ENCODE data around the gene KIF13A.
"Not testable (repeated sequence)": the region's sequence is repeated elsewhere in the genome, so short reads cannot be mapped to it uniquely, and the experiment has no call there.

The KIF13A gene

DNA sequence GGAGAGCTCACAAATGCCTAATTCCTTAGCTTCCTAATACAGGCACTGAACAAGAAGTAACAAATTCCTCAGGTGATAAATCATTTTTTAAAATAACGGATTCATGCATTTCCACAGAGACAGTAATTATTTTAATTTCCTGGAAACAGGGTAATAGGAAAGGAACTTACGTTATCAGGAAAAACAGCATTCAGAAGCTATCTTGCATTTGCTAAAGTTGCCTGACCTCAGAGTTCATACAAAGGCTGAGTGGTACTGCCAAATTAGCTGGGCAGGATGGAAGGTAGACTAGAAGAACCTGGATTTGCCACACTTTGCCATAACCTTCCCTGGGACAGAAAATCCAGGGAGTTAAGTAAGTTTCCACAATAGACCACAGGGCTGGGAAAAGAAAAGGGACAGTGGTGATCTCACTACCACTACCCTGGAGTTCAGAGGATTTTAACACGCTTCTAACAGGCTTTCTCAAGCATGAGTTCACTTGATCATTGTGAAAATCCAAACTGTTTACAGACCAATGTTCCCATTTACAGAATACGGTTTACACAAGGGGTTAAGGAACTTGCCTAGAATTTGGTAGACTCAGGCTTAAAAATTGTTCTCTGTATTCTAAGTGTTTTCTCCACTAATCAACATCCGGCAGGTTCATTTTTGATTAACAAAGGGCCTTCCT, 57.0 kb downstream of the KIF13A start:
- Mint-ChIP-seq H3K4me1 (ENCODE audit: low read depth in 2 of 2) (no peaks in the 10 kb centered on the region), H3K4me3 (no peak overlapping the region)
- DNase-seq: no peak

DNA sequence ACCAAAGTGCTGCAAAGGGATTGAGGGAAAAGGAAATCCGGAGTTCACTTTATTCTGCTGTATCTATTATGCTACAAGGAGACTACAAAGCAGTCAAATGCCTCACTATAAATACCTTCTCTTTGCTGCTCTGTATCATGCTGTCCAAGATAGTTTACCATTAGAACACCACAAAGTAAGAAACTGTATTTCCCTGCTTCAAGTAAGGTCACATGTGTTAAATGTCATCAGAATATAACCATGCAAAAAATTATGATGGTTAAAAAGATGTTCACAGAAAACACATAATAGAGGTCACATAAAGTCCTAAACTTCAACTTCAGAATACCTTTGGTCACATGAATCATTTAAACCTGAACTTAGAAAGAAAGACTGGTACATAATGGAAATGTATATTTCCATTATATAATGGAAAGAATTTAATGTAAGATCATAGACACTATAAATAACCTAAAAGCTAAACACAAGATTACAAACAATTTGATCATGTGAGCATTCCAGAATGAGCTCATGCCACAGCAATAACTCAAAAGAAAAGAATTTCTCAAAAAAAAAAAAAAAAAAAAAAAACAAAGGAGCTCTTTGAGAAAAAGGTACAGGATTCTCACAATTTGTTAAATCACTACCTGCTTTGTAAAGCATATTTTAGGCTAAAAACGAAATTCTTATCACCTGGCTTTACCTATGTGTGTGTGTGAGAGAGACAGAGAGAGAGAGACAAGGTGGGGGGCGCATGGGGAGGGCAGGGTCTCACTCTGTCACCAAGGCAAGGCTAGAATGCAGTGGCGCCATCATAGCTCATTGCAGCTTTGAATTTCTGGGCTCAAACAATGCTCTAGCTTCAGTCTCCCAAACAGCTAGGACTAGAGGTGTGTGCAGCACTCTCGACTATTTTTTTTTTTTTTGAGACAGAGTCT, 58.7 kb downstream of the KIF13A start:
- Mint-ChIP-seq H3K9me3 (no peaks in the 10 kb centered on the region), H3K27ac (no peak overlapping the region), H3K36me3 (ENCODE audit: insufficient read depth) (no peaks in the 10 kb centered on the region), H3K4me3 (no peak overlapping the region), H3K27me3 (peaks cover 26 to 36% of the 10 kb centered on the region in 2 donors), H3K4me1 (ENCODE audit: low read depth in 2 of 2) (no peaks in the 10 kb centered on the region)
- no peak for ATAC-seq (replicated peaks)
- DNase-seq: no peak

More for the DNA sequence above, 57.0 kb downstream of the KIF13A start:
- Mint-ChIP-seq H3K36me3 (ENCODE audit: insufficient read depth) (no peaks in the 10 kb centered on the region), H3K27ac (no peak overlapping the region), H3K27me3 (peaks cover 26 to 35% of the 10 kb centered on the region in 2 donors), H3K9me3 (no peaks in the 10 kb centered on the region)
- ATAC-seq (replicated peaks): no peak

DNA sequence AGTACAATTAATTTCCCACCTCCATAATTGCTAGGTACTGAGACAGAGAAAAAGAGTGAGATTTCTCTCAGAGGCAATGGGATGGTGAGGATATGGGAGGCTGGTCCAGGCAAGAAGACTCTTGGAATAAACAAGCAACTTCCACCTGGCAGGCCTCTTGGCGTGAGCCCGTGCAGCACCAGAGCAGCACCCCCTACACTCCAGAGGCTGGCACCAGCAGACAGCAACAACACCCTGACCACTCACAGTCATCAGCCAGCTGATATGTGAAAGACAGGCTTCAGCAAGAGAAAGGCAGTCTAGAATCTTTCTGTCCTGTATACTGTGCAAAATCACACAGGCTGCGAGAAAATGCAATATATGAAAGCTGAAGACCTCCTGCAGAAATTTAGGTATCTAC, 59.7 kb downstream of the KIF13A start:
- peaks cover 24 to 35% of the 10 kb centered on the region in 2 donors for H3K27me3 Mint-ChIP-seq
- DNase-seq (no peak), ATAC-seq (replicated peaks) (no peak)
- H3K36me3 Mint-ChIP-seq (ENCODE audit: insufficient read depth): no peaks in the 10 kb centered on the region
- no peaks in the 10 kb centered on the region for H3K9me3 Mint-ChIP-seq
- H3K4me3 Mint-ChIP-seq: no peak overlapping the region
- no peaks in the 10 kb centered on the region for H3K4me1 Mint-ChIP-seq (ENCODE audit: low read depth in 2 of 2)
- no peak overlapping the region for H3K27ac Mint-ChIP-seq

DNA sequence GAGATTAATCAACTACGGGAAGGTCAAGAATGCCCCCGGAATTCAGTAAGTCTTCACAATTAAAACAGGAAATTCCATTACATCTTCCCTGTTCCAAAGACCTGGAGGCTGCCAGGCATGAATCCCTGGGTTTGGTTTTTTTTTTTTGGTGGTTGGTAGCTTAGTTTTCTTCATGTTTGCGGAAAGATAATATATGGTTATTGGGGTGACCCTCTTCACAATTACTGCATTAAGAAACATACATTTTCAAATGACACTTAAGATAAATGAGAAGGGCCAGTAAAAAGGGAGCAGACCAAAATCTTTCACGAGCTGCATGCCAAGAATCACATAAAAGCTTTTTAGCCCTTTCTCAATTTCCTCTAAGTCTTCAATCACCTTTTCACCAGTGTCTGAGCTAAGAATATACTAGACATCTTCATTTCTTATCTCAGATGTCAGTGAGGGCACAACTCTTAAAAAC, 64.0 kb downstream of the KIF13A start:
- H3K9me3 Mint-ChIP-seq: no peaks in the 10 kb centered on the region

DNA sequence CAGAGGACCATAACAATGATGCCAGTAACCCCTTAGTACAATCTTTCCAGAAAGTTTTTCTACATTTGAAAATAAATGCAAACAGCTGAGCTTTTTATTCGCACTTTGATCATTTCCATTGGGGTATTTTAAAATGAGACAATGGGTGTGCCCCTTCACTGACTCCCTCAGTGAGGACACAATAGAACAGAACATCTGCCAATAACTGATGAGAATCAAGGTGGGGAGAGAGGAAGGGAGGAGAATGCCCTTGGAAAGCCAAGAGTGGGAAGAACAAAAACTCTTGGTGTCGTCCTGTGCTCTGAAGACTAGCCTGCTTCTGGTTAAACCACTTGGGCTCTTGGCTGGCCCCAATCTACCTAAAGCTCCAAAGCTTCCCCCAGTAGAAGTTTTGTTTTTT, 66.0 kb downstream of the KIF13A start:
- H3K4me1 Mint-ChIP-seq (ENCODE audit: low read depth in 2 of 2): no peaks in the 10 kb centered on the region
- ATAC-seq (replicated peaks): no peak
- no peaks in the 10 kb centered on the region for H3K36me3 Mint-ChIP-seq (ENCODE audit: insufficient read depth)

More for the DNA sequence above, 64.0 kb downstream of the KIF13A start:
- no peak overlapping the region for H3K4me3 Mint-ChIP-seq
- DNase-seq (no peak), ATAC-seq (replicated peaks) (no peak)
- H3K36me3 Mint-ChIP-seq (ENCODE audit: insufficient read depth): no peaks in the 10 kb centered on the region
- no peak overlapping the region for H3K27ac Mint-ChIP-seq
- H3K27me3 Mint-ChIP-seq: peaks cover 10 to 11% of the 10 kb centered on the region in 2 donors
- no peaks in the 10 kb centered on the region for H3K4me1 Mint-ChIP-seq (ENCODE audit: low read depth in 2 of 2)

DNA sequence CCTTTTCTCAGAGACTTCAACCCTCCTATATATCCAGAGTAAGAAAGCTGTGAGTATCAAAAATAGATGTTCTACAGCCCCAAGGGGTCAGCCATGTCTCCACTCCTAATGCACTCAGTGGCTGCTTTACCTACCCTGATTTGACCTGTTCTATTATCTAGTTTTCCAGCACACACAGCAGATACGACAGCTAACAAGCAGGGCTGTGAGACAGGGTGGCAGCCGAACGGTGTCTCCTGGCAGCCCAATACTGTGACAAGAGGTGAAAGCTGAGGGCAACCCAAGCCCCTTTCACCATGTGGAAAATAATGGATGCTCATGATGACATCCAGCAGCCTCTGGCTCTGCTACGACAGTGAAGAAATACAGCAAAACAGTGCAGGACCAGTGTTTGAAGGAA, 67.9 kb downstream of the KIF13A start:
- Mint-ChIP-seq H3K27me3 (peaks cover 15 to 18% of the 10 kb centered on the region in 2 donors), H3K4me3 (no peak overlapping the region), H3K36me3 (ENCODE audit: insufficient read depth) (no peaks in the 10 kb centered on the region), H3K27ac (no peak overlapping the region), H3K9me3 (no peaks in the 10 kb centered on the region), H3K4me1 (ENCODE audit: low read depth in 2 of 2) (no peaks in the 10 kb centered on the region)
- no peak for DNase-seq
- ATAC-seq (replicated peaks): no peak

More for the DNA sequence above, 66.0 kb downstream of the KIF13A start:
- Mint-ChIP-seq H3K9me3 (no peaks in the 10 kb centered on the region), H3K4me3 (no peak overlapping the region), H3K27me3 (peaks cover 15 to 18% of the 10 kb centered on the region in 2 donors), H3K27ac (no peak overlapping the region)
- DNase-seq: no peak

DNA sequence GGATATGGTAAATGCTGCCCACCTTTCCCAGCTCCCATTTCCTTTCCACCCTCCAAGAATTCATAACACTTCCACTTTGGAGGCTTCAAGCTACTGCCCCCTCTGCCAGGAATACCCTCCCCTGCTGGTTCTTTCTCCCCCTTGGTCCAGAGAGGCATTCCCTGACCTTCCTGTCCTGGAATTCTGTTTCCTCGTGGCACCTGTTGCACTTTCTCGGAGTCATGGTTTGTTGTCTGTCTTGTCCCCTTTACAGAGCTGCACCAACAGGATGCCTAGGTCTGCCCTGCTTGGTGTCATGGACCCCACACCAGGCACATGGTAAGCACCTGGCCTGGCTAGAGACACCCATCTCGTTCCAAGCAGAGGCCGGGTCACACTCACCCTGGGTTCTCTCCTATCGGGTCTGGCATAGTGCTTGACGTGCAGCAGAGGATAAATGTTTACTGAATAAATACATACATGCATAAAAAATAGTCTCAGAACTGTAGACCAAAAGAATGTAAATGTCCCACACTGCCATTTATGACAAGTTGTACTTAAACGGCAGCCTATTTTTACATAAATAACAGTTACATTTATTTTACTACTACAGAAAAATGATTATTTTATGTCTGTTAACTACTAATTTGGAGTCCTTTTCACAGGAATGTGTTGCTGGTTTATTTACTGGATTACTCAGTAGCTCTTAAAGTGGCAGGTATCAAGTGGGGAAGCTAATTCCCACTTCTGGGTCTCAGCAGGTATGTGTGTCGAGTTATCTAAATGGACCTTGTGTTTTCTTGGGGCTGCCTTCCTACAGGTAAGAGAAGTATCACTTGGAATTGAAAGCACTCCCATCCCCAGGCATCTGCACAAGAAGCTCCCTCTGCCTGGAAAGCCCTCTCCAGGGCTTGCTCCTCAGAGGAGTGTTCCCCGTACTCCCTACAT, 69.3 kb downstream of the KIF13A start:
- ATAC-seq (replicated peaks) (no peak), DNase-seq (no peak)
- no peaks in the 10 kb centered on the region for H3K36me3 Mint-ChIP-seq (ENCODE audit: insufficient read depth)
- H3K4me1 Mint-ChIP-seq (ENCODE audit: low read depth in 2 of 2): no peaks in the 10 kb centered on the region
- H3K27ac Mint-ChIP-seq: no peak overlapping the region
- H3K4me3 Mint-ChIP-seq: no peak overlapping the region
- no peaks in the 10 kb centered on the region for H3K9me3 Mint-ChIP-seq
- H3K27me3 Mint-ChIP-seq: peaks cover 15 to 24% of the 10 kb centered on the region in 2 donors

DNA sequence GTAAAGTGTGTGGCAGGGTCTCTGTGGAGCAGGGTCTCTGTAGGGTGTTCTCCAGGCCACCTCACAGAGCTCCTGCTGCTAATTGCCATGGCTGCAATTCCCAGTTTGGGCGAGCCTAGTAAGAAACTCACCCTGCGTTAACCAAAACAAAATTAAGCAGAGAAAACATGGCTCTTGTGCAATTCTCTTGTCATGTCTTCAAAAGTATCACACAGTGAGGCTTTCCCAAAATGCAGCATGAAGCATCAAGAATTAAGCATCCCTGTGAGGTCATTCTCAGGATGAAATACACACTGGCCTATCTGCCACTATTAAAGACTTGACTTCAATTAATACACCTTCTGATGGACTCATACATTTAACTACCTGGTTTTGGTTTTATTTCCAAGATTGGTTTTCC, 72.8 kb downstream of the KIF13A start:
- Mint-ChIP-seq H3K27me3 (peaks cover 15 to 23% of the 10 kb centered on the region in 2 donors), H3K4me3 (no peak overlapping the region), H3K9me3 (no peaks in the 10 kb centered on the region), H3K4me1 (ENCODE audit: low read depth in 2 of 2) (no peaks in the 10 kb centered on the region), H3K27ac (no peak overlapping the region), H3K36me3 (ENCODE audit: insufficient read depth) (no peaks in the 10 kb centered on the region)
- no peak for ATAC-seq (replicated peaks)
- no peak for DNase-seq

DNA sequence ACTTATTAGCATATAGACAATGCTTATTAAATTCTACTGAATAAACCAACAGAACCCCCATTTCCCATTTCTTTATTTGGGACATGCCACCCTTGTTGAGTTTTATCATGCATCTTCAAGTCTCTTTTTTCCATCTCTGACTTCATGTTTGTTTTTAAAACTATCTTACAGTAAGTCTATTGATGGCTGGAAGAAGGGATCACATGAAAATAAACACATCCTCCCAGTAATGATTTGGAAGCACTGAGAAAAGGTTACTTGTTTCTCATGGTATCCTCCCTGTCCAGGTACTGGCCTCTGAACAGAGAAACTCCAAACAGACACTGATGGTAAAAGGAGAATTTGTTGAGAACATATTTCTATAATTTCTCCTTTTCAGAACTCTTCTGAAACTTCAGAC, 74.9 kb downstream of the KIF13A start:
- Mint-ChIP-seq H3K27ac (no peak overlapping the region), H3K9me3 (no peaks in the 10 kb centered on the region), H3K4me1 (ENCODE audit: low read depth in 2 of 2) (no peaks in the 10 kb centered on the region), H3K36me3 (ENCODE audit: insufficient read depth) (no peaks in the 10 kb centered on the region), H3K27me3 (peaks cover 11 to 23% of the 10 kb centered on the region in 2 donors), H3K4me3 (no peak overlapping the region)
- DNase-seq (no peak), ATAC-seq (replicated peaks) (no peak)

DNA sequence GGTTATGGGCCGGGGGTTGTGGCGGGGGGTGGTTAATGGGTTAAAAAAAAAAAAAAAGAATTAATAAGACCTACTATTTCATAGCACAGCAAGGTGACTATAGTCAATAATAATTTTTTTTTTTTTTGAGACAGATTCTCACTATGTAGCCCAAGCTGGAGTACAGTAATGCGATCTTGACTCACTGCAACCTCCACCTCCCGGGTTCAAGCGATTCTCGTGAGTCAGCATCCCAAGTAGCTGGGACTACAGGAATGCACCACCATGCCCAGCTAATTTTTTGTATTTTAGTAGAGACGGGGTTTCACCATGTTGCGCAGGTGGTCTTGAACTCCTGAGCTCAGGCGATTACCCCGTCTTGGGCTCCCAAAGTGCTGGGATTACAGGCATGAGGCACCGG, 75.8 kb downstream of the KIF13A start:
- not testable (repeated sequence) for ATAC-seq (replicated peaks); H3K27ac Mint-ChIP-seq; H3K4me1 Mint-ChIP-seq (ENCODE audit: low read depth in 2 of 2); H3K4me3 Mint-ChIP-seq; DNase-seq; H3K9me3 Mint-ChIP-seq; H3K36me3 Mint-ChIP-seq (ENCODE audit: insufficient read depth)
- peaks cover 11 to 29% of the 10 kb centered on the region in 2 donors for H3K27me3 Mint-ChIP-seq

DNA sequence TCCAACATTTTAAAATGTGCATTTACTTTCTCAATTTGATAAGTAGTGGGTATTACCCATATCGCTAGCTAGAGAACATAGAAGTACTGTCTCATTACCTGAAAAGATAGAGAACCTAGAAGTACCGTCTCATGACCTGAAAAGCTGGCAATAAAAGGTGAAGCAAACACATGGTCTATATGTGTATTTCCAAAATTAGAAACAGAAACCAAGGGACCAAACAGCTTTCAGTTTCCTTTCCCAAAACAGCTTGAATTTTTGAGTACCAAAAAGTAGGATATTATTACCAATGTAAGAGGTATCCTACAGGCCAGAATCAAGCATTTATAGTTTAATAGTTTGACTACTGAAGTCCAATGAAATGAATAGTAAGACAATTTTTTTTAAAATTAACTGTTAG, 77.2 kb downstream of the KIF13A start:
- no peak overlapping the region for H3K27ac Mint-ChIP-seq
- no peaks in the 10 kb centered on the region for H3K36me3 Mint-ChIP-seq (ENCODE audit: insufficient read depth)
- ATAC-seq (replicated peaks) (no peak), DNase-seq (no peak)
- H3K4me3 Mint-ChIP-seq: no peak overlapping the region
- no peaks in the 10 kb centered on the region for H3K9me3 Mint-ChIP-seq
- H3K27me3 Mint-ChIP-seq: peaks cover 11 to 32% of the 10 kb centered on the region in 2 donors
- H3K4me1 Mint-ChIP-seq (ENCODE audit: low read depth in 2 of 2): no peaks in the 10 kb centered on the region

DNA sequence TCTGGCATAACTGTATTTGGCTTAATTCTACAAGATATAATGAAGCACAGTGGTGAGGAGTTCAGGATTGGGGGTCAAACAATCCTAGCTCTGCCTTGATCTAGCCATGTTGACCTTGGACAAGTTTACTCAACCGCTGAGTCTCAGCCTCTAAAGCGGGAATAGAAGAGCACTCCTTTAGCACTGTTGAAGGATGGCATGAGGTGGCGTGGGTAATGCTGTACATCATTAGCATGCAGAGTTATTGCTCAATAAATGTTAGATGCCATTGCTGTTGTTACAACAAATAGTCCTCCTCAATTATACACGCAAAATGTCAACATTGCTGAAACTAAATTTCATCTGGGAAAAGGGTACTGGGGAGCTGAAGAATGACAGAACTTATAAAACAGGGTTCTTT, 78.6 kb downstream of the KIF13A start:
- no peaks in the 10 kb centered on the region for H3K4me1 Mint-ChIP-seq (ENCODE audit: low read depth in 2 of 2)
- no peaks in the 10 kb centered on the region for H3K9me3 Mint-ChIP-seq
- peak overlapping the region in 1 of 2 donors; percentile 16 for H3K27ac Mint-ChIP-seq
- H3K36me3 Mint-ChIP-seq (ENCODE audit: insufficient read depth): no peaks in the 10 kb centered on the region
- no peak for ATAC-seq (replicated peaks)
- H3K4me3 Mint-ChIP-seq: no peak overlapping the region
- no peak for DNase-seq
- peaks cover 11 to 33% of the 10 kb centered on the region in 2 donors for H3K27me3 Mint-ChIP-seq

Measured in effector memory CD8-positive, alpha-beta T cell (primary cell).